ENCODE data around the gene DGKA.
A peak's percentile ranks its signal among the peaks of the same experiment; 100 is the strongest.
"Not testable (repeated sequence)": the region's sequence is repeated elsewhere in the genome, so short reads cannot be mapped to it uniquely, and the experiment has no call there.

The DGKA gene

GRCh38 chr12:55930771-55931316 is at the start of gene DGKA:
Gene DGKA, plus strand, starts transcription at chr12:55931162. Its CDS starts 5,342 bp downstream, at chr12:55936504.
- peak within 1 kb of the TSS; percentile 97 for H3K27ac Mint-ChIP-seq
- H3K4me3 Mint-ChIP-seq = peak within 1 kb of the TSS; percentile 95
- H3K36me3 Mint-ChIP-seq (ENCODE audit: low read depth) = peaks cover 35% of the 10 kb centered on the region
- no peaks in the 10 kb centered on the region for H3K27me3 Mint-ChIP-seq
- no peaks in the 10 kb centered on the region for H3K9me3 Mint-ChIP-seq
- H3K4me1 Mint-ChIP-seq (ENCODE audit: low read depth) = peaks cover 72% of the 10 kb centered on the region

GRCh38 chr12:55885113-55885512 is 45.8 kb upstream of the DGKA start:
- Mint-ChIP-seq H3K9me3 (no peaks in the 10 kb centered on the region), H3K4me1 (ENCODE audit: low read depth) (peaks cover 9% of the 10 kb centered on the region), H3K36me3 (ENCODE audit: low read depth) (no peaks in the 10 kb centered on the region), H3K4me3 (no peak overlapping the region), H3K27me3 (no peaks in the 10 kb centered on the region), H3K27ac (no peak overlapping the region)

GRCh38 chr12:55891310-55891709 is 39.7 kb upstream of the DGKA start:
- Mint-ChIP-seq H3K27ac (no peak overlapping the region), H3K27me3 (no peaks in the 10 kb centered on the region), H3K9me3 (no peaks in the 10 kb centered on the region), H3K4me1 (ENCODE audit: low read depth) (no peaks in the 10 kb centered on the region), H3K36me3 (ENCODE audit: low read depth) (no peaks in the 10 kb centered on the region), H3K4me3 (no peak overlapping the region)

- no peaks in the 10 kb centered on the region for H3K27me3 Mint-ChIP-seq
Measured at GRCh38 chr12:55893723-55894122, 37.2 kb upstream of the DGKA start.

GRCh38 chr12:55899082-55899481 is 31.9 kb upstream of the DGKA start:
- peaks cover 10% of the 10 kb centered on the region for H3K36me3 Mint-ChIP-seq (ENCODE audit: low read depth)
- peak overlapping the region; percentile 11 for H3K4me3 Mint-ChIP-seq
- H3K9me3 Mint-ChIP-seq = no peaks in the 10 kb centered on the region
- no peaks in the 10 kb centered on the region for H3K27me3 Mint-ChIP-seq
- no peak overlapping the region for H3K27ac Mint-ChIP-seq
- peaks cover 12% of the 10 kb centered on the region for H3K4me1 Mint-ChIP-seq (ENCODE audit: low read depth)

More at GRCh38 chr12:55893723-55894122, 37.2 kb upstream of the DGKA start:
- Mint-ChIP-seq H3K9me3 (no peaks in the 10 kb centered on the region), H3K36me3 (ENCODE audit: low read depth) (no peaks in the 10 kb centered on the region), H3K4me1 (ENCODE audit: low read depth) (peaks cover 1% of the 10 kb centered on the region), H3K27ac (no peak overlapping the region), H3K4me3 (no peak overlapping the region)

GRCh38 chr12:55901881-55902490 is 29.0 kb upstream of the DGKA start:
- Mint-ChIP-seq H3K27ac (no peak overlapping the region), H3K27me3 (no peaks in the 10 kb centered on the region), H3K4me1 (ENCODE audit: low read depth) (peaks cover 15% of the 10 kb centered on the region), H3K9me3 (no peaks in the 10 kb centered on the region), H3K36me3 (ENCODE audit: low read depth) (peaks cover 10% of the 10 kb centered on the region), H3K4me3 (no peak overlapping the region)

- Mint-ChIP-seq H3K4me1 (ENCODE audit: low read depth) (peaks cover 7% of the 10 kb centered on the region), H3K27me3 (no peaks in the 10 kb centered on the region), H3K27ac (no peak overlapping the region), H3K4me3 (no peak overlapping the region), H3K36me3 (ENCODE audit: low read depth) (peaks cover 10% of the 10 kb centered on the region), H3K9me3 (no peaks in the 10 kb centered on the region)
Measured at GRCh38 chr12:55906056-55906455, 24.9 kb upstream of the DGKA start.

GRCh38 chr12:55908726-55909512 is 22.0 kb upstream of the DGKA start:
- H3K36me3 Mint-ChIP-seq (ENCODE audit: low read depth) = peaks cover 11% of the 10 kb centered on the region
- H3K27me3 Mint-ChIP-seq = no peaks in the 10 kb centered on the region
- H3K4me3 Mint-ChIP-seq = no peak overlapping the region
- no peaks in the 10 kb centered on the region for H3K9me3 Mint-ChIP-seq
- no peak overlapping the region for H3K27ac Mint-ChIP-seq
- peaks cover 14% of the 10 kb centered on the region for H3K4me1 Mint-ChIP-seq (ENCODE audit: low read depth)

GRCh38 chr12:55909513-55909884 is 21.5 kb upstream of the DGKA start:
- Mint-ChIP-seq H3K4me1 (ENCODE audit: low read depth) (peaks cover 20% of the 10 kb centered on the region), H3K27ac (no peak overlapping the region), H3K27me3 (no peaks in the 10 kb centered on the region), H3K36me3 (ENCODE audit: low read depth) (peaks cover 17% of the 10 kb centered on the region), H3K9me3 (no peaks in the 10 kb centered on the region), H3K4me3 (no peak overlapping the region)

GRCh38 chr12:55912908-55913307 is 18.1 kb upstream of the DGKA start:
- Mint-ChIP-seq H3K36me3 (ENCODE audit: low read depth) (peaks cover 26% of the 10 kb centered on the region), H3K27ac (no peak overlapping the region), H3K27me3 (no peaks in the 10 kb centered on the region), H3K4me1 (ENCODE audit: low read depth) (peaks cover 37% of the 10 kb centered on the region), H3K9me3 (no peaks in the 10 kb centered on the region), H3K4me3 (no peak overlapping the region)

GRCh38 chr12:55915482-55915859 is 15.5 kb upstream of the DGKA start:
- H3K27me3 Mint-ChIP-seq = no peaks in the 10 kb centered on the region
- peak overlapping the region; percentile 79 for H3K27ac Mint-ChIP-seq
- peaks cover 37% of the 10 kb centered on the region for H3K4me1 Mint-ChIP-seq (ENCODE audit: low read depth)
- no peaks in the 10 kb centered on the region for H3K9me3 Mint-ChIP-seq
- peaks cover 29% of the 10 kb centered on the region for H3K36me3 Mint-ChIP-seq (ENCODE audit: low read depth)
- H3K4me3 Mint-ChIP-seq = no peak overlapping the region

- H3K9me3 Mint-ChIP-seq, H3K4me3 Mint-ChIP-seq, H3K27ac Mint-ChIP-seq, H3K27me3 Mint-ChIP-seq: not testable (repeated sequence)
- Mint-ChIP-seq H3K36me3 (ENCODE audit: low read depth) (peaks cover 29% of the 10 kb centered on the region), H3K4me1 (ENCODE audit: low read depth) (peaks cover 53% of the 10 kb centered on the region)
Measured at GRCh38 chr12:55919032-55919431, 11.9 kb upstream of the DGKA start.

- no peak overlapping the region for H3K27ac Mint-ChIP-seq
- no peaks in the 10 kb centered on the region for H3K9me3 Mint-ChIP-seq
- no peak overlapping the region for H3K4me3 Mint-ChIP-seq
- peaks cover 29% of the 10 kb centered on the region for H3K36me3 Mint-ChIP-seq (ENCODE audit: low read depth)
- no peaks in the 10 kb centered on the region for H3K27me3 Mint-ChIP-seq
- H3K4me1 Mint-ChIP-seq (ENCODE audit: low read depth) = peaks cover 53% of the 10 kb centered on the region
Measured at GRCh38 chr12:55922126-55922525, 8.8 kb upstream of the DGKA start.

- H3K27me3 Mint-ChIP-seq, H3K4me3 Mint-ChIP-seq, H3K9me3 Mint-ChIP-seq: not testable (repeated sequence)
- H3K27ac Mint-ChIP-seq = peak overlapping the region; percentile 83
- peaks cover 59% of the 10 kb centered on the region for H3K4me1 Mint-ChIP-seq (ENCODE audit: low read depth)
- peaks cover 31% of the 10 kb centered on the region for H3K36me3 Mint-ChIP-seq (ENCODE audit: low read depth)
Measured at GRCh38 chr12:55923648-55924047, 7.3 kb upstream of the DGKA start.

- H3K27ac Mint-ChIP-seq = peak overlapping the region; percentile 85
- no peaks in the 10 kb centered on the region for H3K9me3 Mint-ChIP-seq
- peaks cover 76% of the 10 kb centered on the region for H3K4me1 Mint-ChIP-seq (ENCODE audit: low read depth)
- no peaks in the 10 kb centered on the region for H3K27me3 Mint-ChIP-seq
- H3K36me3 Mint-ChIP-seq (ENCODE audit: low read depth) = peaks cover 27% of the 10 kb centered on the region
- peak overlapping the region; percentile 95 for H3K4me3 Mint-ChIP-seq
Measured at GRCh38 chr12:55925371-55925770, 5.6 kb upstream of the DGKA start.
